LNCaP clone FGC (cell line): ENCODE measurements around the gene NDUFA6.

Experiments
- DNase-seq: peaks from one replicate; pipeline ENCODE4 v3.0.0-alpha.2; 2011; ENCODE audit warnings: low read depth
- H3K4me3 ChIP-seq: 2 replicates; pipeline ENCODE4 v1.5.1; 2011; ENCODE audit warnings: mild to moderate bottlenecking, low read depth, low read length, control low read depth
- CTCF ChIP-seq: IDR thresholded peaks from 2 replicates; pipeline ENCODE4 v1.5.1; 2012; ENCODE audit warnings: mild to moderate bottlenecking; ENCODE audit not compliant: control insufficient read depth, insufficient read depth; ENCODE audit errors: extremely low read depth

The NDUFA6 gene

GRCh38 chr22:42086051-42086450, 4.5 kb downstream of the NDUFA6 start:
- DNase-seq, result no peak
- TF ChIP-seq CTCF, result no peak
- no peak overlapping the region for H3K4me3 ChIP-seq

GRCh38 chr22:42084874-42085273, 5.7 kb downstream of the NDUFA6 start:
- H3K4me3 ChIP-seq, result no peak overlapping the region
- DNase-seq, result no peak
- no peak for TF ChIP-seq CTCF

GRCh38 chr22:42083119-42083518, 7.5 kb downstream of the NDUFA6 start:
- DNase-seq, result peak; percentile 78
- TF ChIP-seq CTCF, result no peak

GRCh38 chr22:42080287-42080686, 10.3 kb downstream of the NDUFA6 start:
- H3K4me3 ChIP-seq, result peak overlapping the region; percentile 66
- DNase-seq, result peak; percentile 7

More at GRCh38 chr22:42083119-42083518, 7.5 kb downstream of the NDUFA6 start:
- H3K4me3 ChIP-seq, result no peak overlapping the region

GRCh38 chr22:42079319-42080251, 11.0 kb downstream of the NDUFA6 start, which contains the start of gene SMDT1:
Gene SMDT1 (plus strand): TSS chr22:42079700. CDS start chr22:42079769, 69 bp downstream.
- TF ChIP-seq CTCF, result no peak
- H3K4me3 ChIP-seq, result peak within 1 kb of the TSS; percentile 66
- DNase-seq, result peak; percentile 96

More at GRCh38 chr22:42080287-42080686, 10.3 kb downstream of the NDUFA6 start:
- TF ChIP-seq CTCF, result no peak

GRCh38 chr22:42078469-42079318, 11.9 kb downstream of the NDUFA6 start:
- TF ChIP-seq CTCF, result no peak
- peak overlapping the region; percentile 66 for H3K4me3 ChIP-seq
- no peak for DNase-seq
